GM18519 (cell line): Measurements from ENCODE around the gene CDK5RAP3.
"Not testable (repeated sequence)": the region's sequence is repeated elsewhere in the genome, so short reads cannot be mapped to it uniquely, and the experiment has no call there.

ENCODE experiments used
- ATAC-seq: cut with Tn5 transposase; IDR thresholded peaks from one replicate; pipeline ENCODE4 v1.9.1; 2021; ENCODE audit warnings: mild to moderate bottlenecking, moderate library complexity; ENCODE audit not compliant: unreplicated experiment, low FRiP score

CDK5RAP3 gene

GRCh38 chr17:48017817-48018158, 46.9 kb downstream of the CDK5RAP3 start:
- not testable (repeated sequence) for ATAC-seq

DNA sequence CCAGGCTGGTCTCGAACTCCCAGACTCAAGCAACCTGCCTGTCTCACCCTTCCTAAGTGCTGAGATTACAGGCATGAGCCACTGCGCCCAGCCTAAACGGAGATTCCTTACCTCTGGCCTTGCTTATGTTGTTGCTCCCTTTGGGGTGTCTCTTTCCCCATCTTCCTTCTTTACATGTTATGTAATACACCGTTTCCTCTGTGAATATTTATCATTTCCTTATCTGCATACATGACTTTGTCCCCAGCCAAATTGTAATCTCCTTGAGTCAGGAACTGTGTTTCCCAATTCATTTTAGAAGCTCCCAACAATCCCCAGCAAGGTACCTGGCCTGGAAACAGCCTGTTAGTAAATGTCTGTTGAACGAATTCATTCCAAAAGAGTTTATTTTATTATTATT, 51.0 kb downstream of the CDK5RAP3 start:
- no peak for ATAC-seq

DNA sequence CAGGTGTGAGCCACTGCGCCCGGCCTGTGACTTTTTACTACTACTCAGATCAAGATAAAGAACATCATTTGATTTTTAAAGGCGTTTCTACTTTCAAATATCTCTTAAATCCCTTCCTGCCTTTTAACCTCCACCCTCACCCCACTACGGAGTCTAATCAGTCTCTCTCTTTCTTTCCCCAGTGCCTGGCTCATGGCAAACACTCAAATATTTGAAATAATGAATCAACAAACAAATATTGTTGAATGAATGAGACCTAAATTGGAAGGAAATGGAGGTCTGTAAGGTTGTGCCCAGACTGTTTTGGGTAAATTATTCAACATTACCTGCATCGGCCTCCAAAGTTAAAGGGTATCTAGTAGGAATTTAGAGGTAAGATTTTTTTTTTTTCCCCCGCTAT, 52.0 kb downstream of the CDK5RAP3 start:
- no peak for ATAC-seq

GRCh38 chr17:48023400-48024148, 52.7 kb downstream of the CDK5RAP3 start:
- ATAC-seq: no peak

DNA sequence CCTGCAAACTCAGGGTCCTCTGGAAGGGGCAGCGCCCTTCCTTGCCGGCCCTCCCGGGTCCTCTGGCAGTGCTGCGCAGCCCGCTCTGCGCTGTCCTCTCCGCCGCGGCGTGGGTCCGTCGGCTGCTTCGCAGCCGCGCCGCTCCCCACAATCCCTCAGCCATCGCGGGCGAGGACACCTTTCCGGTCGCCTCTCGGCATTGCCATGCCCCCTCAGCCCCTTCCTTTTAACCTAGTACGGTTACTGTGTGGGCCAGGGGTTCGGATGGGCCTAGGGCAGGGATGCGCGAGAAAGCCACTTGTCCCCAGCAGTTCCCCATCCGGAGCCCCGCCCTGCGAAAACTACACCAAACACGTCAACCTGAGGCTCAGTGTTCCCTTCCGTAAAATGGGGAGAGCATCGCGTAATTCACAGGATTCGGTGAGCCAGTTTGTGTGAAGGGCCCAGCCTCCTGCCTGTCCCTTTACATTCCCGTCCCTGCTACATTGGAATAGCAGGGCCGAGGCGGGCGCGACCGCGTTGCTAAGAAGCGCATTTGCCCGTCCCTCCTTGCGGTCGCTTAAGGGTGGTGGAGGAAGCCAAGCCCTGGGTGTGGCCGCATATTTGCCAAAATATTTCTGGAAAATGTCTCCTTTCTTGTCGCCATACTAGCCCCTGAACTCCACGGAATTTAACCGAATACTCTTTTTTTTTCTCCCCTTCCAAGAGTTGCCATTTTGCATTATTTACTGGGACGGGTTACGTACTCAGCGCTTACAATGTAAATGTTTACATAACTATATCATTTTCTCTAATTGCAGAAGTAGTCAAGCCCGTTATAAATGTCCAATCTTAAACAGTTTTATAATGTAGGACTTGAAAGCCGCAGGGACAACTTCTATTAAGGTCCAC, 53.5 kb downstream of the CDK5RAP3 start:
- ATAC-seq: peak; percentile 10

GRCh38 chr17:48025040-48025903, 54.4 kb downstream of the CDK5RAP3 start:
- peak; percentile 70 for ATAC-seq

DNA sequence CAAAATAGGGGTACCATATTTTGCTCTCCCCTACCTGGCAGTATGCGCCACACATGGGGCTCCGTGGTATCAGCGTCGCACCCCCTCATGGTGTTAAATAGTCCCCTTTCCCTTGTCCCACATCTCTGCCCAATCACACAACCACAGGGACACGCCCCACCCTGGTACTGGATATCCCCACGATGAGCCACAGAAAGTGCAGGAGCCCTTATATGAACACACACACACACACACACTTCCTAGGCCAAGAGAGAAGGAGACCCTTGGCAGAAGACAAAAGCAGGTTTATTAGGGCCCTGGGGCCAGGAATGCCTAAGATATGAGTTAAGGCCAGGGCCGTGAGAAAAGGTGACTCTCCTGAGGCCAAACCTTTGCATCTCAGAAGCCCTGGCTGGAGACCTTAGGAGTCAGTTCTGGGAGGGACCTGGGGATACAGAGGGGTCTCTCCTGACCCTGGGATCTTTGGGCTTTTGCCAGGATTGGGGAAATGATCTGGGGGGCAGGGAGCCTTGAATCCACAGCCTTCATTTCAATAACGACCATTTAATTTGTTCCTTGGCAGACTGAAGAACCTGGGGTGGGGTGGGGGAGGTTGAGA, 55.1 kb downstream of the CDK5RAP3 start:
- ATAC-seq: no peak

DNA sequence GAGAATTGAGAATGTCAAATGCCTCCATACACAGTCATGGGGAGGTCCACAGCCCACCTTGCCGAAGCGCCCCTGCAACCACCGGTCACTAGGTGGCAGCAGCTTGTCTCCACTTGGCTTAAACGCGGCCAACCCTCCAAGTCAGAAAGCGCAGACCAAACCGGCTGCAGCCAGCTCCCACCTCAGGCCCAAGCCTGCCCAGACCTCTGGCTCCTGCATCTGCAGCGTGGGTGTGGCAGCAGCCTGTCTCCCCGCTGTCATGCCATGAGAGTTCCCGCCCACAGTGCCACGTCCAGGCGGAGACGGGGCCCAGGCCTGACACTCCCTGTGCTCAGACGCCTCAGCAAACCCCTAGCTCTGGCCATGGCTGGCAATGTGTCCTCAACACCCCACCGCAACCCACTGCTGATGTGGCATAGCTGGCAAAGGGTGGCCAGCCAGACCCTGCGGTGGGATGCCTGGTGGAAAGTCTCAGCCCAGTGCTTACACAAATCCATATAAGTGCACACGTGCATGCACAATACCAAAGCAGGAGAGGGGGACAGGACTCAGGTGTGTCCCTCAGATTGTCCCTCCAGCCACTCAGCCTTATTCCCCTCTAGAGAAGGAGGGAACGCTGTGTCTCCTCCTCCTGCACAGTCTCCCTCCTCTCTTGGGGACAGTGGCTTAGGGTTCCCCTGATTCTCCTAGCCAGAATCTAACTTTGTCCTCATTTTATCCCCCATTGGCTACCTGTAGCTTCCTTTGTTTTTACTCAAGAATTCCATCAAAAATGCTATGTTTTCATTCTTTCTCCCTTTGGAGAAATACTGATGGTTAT, 55.8 kb downstream of the CDK5RAP3 start:
- ATAC-seq: peak; percentile 33

- no peak for ATAC-seq
Measured at GRCh38 chr17:48027322-48027981, 56.5 kb downstream of the CDK5RAP3 start.

DNA sequence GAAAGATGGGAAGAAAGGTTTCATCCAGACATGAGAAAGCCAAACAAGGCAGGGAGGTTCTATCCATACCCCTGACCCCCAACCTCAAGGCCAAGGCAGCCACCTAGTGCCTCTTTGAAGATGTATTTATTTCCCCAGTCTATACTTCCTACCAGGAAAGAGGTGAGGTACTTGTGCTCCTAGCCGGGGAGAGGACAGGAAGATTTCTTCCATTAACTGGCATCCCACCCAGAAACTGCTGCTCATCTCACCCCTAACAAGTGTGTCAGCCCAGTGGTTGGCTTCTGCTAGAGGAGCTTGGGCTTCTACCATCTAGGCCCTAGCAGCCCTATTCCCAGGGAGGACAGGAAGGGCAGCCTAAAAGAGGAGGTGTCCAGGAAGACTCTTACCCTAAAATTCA, 57.8 kb downstream of the CDK5RAP3 start:
- no peak for ATAC-seq

DNA sequence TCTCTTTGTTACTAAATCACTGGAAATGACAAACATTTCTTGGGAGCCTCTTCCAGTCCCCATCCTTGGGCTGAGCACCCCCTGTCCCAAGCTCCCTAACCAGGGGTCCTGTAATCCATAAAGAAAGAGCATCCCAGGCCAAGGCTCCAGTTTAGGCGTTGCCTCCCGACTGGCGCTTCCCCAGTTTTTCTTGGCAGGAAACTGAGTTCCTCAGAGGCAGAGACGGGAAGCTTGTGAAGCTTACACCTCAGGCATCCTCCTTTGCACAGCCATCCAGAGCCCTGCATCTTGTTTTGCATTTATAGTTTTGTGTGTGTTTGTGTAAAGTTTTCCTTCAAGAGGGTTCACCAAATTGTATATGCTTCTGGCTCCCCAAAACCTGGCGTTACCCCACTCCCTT, 59.6 kb downstream of the CDK5RAP3 start:
- no peak for ATAC-seq
